ENCODE data around the gene BCL2L12. TPM values are rescaled to one million over a fixed set of nuclear protein-coding genes. Genes with fewer than 3 reads are reported as not detected.

BCL2L12 gene
- total and polyA plus RNA-seq, 4 donors, result 1.6 to 15.7 (median 6.8) TPM

GRCh38 chr19:49713236-49713845, 47.6 kb downstream of the BCL2L12 start:
- Histone ChIP-seq H3K9me3 (ENCODE audit: control insufficient read depth in 4 of 4, low read length in 3 of 4) (no peaks in the 10 kb centered on the region), H3K36me3 (ENCODE audit: control insufficient read depth in 4 of 4, insufficient read depth in 3 of 4, low read depth in 1 of 4, low read length in 3 of 4) (no peaks in the 10 kb centered on the region), H3K27ac (ENCODE audit: low read depth in 1 of 2, low read length in 2 of 2) (no peak overlapping the region), H3K9ac (ENCODE audit: low read depth in 1 of 2, low read length in 2 of 2) (no peak overlapping the region), H3K4me3 (ENCODE audit: low read depth in 1 of 3, low read length in 3 of 3) (no peak overlapping the region), H3K4me1 (ENCODE audit: control insufficient read depth in 4 of 4, insufficient read depth in 4 of 4, low read length in 3 of 4) (no peaks in the 10 kb centered on the region), H3K27me3 (ENCODE audit: control insufficient read depth in 4 of 4, insufficient read depth in 4 of 4, low read length in 3 of 4) (no peaks in the 10 kb centered on the region)
- DNase-seq (ENCODE audit: low spot score), result no peak
- WGBS, result 76% methylated on average over 8 of the region's 8 CpGs
- TF ChIP-seq TAF1 (conservative IDR thresholded peaks at IDR 0.05) (no peak), REST (IDR thresholded peaks at IDR 0.05) (no peak), ZBTB33 (IDR thresholded peaks at IDR 0.05) (no peak), RXRA (IDR thresholded peaks at IDR 0.05) (no peak), CTCF (IDR thresholded peaks at IDR 0.05; ENCODE audit: low read depth, low read length, missing input control) (no peak), GABPA (IDR thresholded peaks at IDR 0.05 in 1 of 2, conservative IDR thresholded peaks at IDR 0.05 in 1 of 2) (no peak), YY1 (IDR thresholded peaks at IDR 0.05) (no peak), ATF3 (IDR thresholded peaks at IDR 0.05) (no peak), MAX (IDR thresholded peaks at IDR 0.05) (no peak), JUND (IDR thresholded peaks at IDR 0.05) (no peak), FOXA1 (IDR thresholded peaks at IDR 0.05) (no peak), SP1 (IDR thresholded peaks at IDR 0.05) (no peak), RAD21 (IDR thresholded peaks at IDR 0.05) (no peak), FOXA2 (IDR thresholded peaks at IDR 0.05) (no peak)

GRCh38 chr19:49716154-49716553, 50.4 kb downstream of the BCL2L12 start:
- DNase-seq (ENCODE audit: low spot score), result no peak
- Histone ChIP-seq H3K9me3 (ENCODE audit: control insufficient read depth in 4 of 4, low read length in 3 of 4) (no peaks in the 10 kb centered on the region), H3K9ac (ENCODE audit: low read depth in 1 of 2, low read length in 2 of 2) (no peak overlapping the region), H3K27me3 (ENCODE audit: control insufficient read depth in 4 of 4, insufficient read depth in 4 of 4, low read length in 3 of 4) (no peaks in the 10 kb centered on the region), H3K4me3 (ENCODE audit: low read depth in 1 of 3, low read length in 3 of 3) (no peak overlapping the region), H3K27ac (ENCODE audit: low read depth in 1 of 2, low read length in 2 of 2) (no peak overlapping the region), H3K4me1 (ENCODE audit: control insufficient read depth in 4 of 4, insufficient read depth in 4 of 4, low read length in 3 of 4) (no peaks in the 10 kb centered on the region), H3K36me3 (ENCODE audit: control insufficient read depth in 4 of 4, insufficient read depth in 3 of 4, low read depth in 1 of 4, low read length in 3 of 4) (no peaks in the 10 kb centered on the region)
- WGBS, result 75% methylated on average over 3 of the region's 3 CpGs
- no peak for TF ChIP-seq NR2F2 (IDR thresholded peaks at IDR 0.05)
- TF ChIP-seq REST (IDR thresholded peaks at IDR 0.05), result no peak
- no peak for TF ChIP-seq FOXA1 (IDR thresholded peaks at IDR 0.05)
- TF ChIP-seq HNF4G (IDR thresholded peaks at IDR 0.05), result no peak
- TF ChIP-seq YY1 (IDR thresholded peaks at IDR 0.05), result no peak
- TF ChIP-seq RXRA (IDR thresholded peaks at IDR 0.05), result no peak
- TF ChIP-seq RAD21 (IDR thresholded peaks at IDR 0.05), result no peak
- TF ChIP-seq JUND (IDR thresholded peaks at IDR 0.05), result no peak
- TF ChIP-seq CTCF (IDR thresholded peaks at IDR 0.05; ENCODE audit: low read depth, low read length, missing input control), result no peak
- TF ChIP-seq SP1 (IDR thresholded peaks at IDR 0.05), result no peak
